GM12865 (cell line): Measurements from ENCODE around the gene PDYN.

Experiments
- DNase-seq: peaks from one replicate; pipeline ENCODE4 v3.0.0; 2010; ENCODE audit warnings: low read depth
- H3K4me3 ChIP-seq: 2 replicates; pipeline ENCODE4 v1.5.1; 2011; ENCODE audit warnings: mild to moderate bottlenecking, low read depth, low read length, control low read depth
- TF ChIP-seq, protein P1 (sequence below): IDR thresholded peaks from 2 replicates; pipeline ENCODE4 v1.5.1; 2011; ENCODE audit warnings: low read length, control low read depth, low read depth, inconsistent platforms; ENCODE audit not compliant: insufficient read depth; ENCODE audit errors: missing control alignments

The PDYN gene

GRCh38 chr20:1938464-1939269, 55.2 kb downstream of the PDYN start:
- TF ChIP-seq, protein P1, sequence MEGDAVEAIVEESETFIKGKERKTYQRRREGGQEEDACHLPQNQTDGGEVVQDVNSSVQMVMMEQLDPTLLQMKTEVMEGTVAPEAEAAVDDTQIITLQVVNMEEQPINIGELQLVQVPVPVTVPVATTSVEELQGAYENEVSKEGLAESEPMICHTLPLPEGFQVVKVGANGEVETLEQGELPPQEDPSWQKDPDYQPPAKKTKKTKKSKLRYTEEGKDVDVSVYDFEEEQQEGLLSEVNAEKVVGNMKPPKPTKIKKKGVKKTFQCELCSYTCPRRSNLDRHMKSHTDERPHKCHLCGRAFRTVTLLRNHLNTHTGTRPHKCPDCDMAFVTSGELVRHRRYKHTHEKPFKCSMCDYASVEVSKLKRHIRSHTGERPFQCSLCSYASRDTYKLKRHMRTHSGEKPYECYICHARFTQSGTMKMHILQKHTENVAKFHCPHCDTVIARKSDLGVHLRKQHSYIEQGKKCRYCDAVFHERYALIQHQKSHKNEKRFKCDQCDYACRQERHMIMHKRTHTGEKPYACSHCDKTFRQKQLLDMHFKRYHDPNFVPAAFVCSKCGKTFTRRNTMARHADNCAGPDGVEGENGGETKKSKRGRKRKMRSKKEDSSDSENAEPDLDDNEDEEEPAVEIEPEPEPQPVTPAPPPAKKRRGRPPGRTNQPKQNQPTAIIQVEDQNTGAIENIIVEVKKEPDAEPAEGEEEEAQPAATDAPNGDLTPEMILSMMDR = no peak
- DNase-seq = no peak
- no peak overlapping the region for H3K4me3 ChIP-seq

DNA sequence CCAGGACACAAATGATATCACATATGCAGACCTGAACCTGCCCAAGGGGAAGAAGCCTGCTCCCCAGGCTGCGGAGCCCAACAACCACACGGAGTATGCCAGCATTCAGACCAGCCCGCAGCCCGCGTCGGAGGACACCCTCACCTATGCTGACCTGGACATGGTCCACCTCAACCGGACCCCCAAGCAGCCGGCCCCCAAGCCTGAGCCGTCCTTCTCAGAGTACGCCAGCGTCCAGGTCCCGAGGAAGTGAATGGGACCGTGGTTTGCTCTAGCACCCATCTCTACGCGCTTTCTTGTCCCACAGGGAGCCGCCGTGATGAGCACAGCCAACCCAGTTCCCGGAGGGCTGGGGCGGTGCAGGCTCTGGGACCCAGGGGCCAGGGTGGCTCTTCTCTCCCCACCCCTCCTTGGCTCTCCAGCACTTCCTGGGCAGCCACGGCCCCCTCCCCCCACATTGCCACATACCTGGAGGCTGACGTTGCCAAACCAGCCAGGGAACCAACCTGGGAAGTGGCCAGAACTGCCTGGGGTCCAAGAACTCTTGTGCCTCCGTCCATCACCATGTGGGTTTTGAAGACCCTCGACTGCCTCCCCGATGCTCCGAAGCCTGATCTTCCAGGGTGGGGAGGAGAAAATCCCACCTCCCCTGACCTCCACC, 56.4 kb downstream of the PDYN start:
- TF ChIP-seq, protein P1 = no peak
- no peak for DNase-seq
- no peak overlapping the region for H3K4me3 ChIP-seq

DNA sequence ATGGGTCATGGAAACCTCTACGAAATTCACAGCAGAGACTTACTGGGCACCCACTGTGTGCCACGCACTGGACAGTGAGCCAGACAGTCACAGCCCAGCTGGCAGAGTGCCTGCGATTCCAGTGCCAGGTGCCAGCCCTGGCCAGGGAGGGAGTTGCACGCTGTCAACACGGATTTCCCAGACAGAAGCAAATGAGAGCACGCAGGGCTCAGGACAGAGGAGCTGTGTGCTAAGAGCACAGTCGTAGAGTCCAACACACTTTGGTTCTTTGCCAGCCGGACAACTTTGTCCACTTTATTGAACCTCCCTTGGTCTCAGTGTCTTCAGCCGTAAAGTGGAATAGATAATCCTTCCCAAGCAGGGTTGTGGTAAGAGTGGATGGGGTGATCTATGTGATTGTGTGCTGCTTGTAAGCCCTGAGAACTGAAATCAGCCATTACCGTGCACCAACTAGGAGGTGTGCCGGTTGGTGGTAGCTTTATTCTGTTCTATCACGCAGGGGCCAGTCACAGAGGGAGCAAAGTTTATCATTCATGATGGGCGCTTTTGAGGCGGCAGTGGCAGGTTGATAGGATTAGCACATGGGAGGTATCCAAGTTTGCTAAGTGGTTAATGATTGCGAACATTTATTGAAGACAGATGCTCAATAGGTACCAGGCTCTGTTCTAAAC, 58.0 kb downstream of the PDYN start:
- TF ChIP-seq, protein P1 = no peak
- H3K4me3 ChIP-seq = no peak overlapping the region
- no peak for DNase-seq

- no peak for DNase-seq
- TF ChIP-seq, protein P1 = no peak
- no peak overlapping the region for H3K4me3 ChIP-seq
These were observed 58.9 kb downstream of the PDYN start for GRCh38 chr20:1934721-1935573.

- no peak for DNase-seq
- no peak overlapping the region for H3K4me3 ChIP-seq
- TF ChIP-seq, protein P1 = no peak
These were observed 59.7 kb downstream of the PDYN start for GRCh38 chr20:1934156-1934555.

- TF ChIP-seq, protein P1 = no peak
- DNase-seq = no peak
- no peak overlapping the region for H3K4me3 ChIP-seq
These were observed 60.4 kb downstream of the PDYN start for GRCh38 chr20:1933465-1933870.
